ENCODE results near the gene HSD17B2. TPM values are rescaled to one million over a fixed set of nuclear protein-coding genes. Genes with fewer than 3 reads are reported as not detected.

The HSD17B2 gene
- polyA plus RNA-seq, 1 of the 3 experiments (the other 2 are of a cell fraction): not detected

DNA sequence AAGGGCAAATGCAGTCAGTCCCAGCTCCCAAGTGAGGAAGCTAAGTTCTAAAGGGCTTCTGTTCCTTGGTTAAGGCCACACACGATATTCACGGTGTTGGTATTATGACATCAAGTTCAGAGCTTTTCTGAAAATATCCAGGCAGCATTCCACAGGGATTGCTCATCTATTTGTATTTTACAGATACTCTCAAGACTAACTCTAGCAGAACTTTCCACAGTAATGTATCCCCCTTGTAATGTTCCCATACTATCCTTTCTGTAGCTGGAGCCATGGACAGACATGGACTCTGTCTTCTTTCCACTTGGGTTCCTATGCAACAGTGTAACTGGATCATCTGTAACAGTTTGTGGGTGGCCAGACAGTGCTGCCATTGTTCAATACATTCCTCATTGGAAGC, 37.3 kb upstream of the HSD17B2 start (continued):
- no peak for TF ChIP-seq YY1 (IDR thresholded peaks at IDR 0.05; ENCODE audit: low read depth)
- TF ChIP-seq, protein P1, sequence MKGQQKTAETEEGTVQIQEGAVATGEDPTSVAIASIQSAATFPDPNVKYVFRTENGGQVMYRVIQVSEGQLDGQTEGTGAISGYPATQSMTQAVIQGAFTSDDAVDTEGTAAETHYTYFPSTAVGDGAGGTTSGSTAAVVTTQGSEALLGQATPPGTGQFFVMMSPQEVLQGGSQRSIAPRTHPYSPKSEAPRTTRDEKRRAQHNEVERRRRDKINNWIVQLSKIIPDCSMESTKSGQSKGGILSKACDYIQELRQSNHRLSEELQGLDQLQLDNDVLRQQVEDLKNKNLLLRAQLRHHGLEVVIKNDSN (IDR thresholded peaks at IDR 0.05; ENCODE audit: borderline replicate concordance, low read depth): no peak
- TF ChIP-seq, protein P2, sequence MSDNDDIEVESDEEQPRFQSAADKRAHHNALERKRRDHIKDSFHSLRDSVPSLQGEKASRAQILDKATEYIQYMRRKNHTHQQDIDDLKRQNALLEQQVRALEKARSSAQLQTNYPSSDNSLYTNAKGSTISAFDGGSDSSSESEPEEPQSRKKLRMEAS (IDR thresholded peaks at IDR 0.05; ENCODE audit: low read depth): no peak
- no peak for TF ChIP-seq MEF2A (IDR thresholded peaks at IDR 0.05; ENCODE audit: borderline replicate concordance, low read depth)
- TF ChIP-seq RFX5 (IDR thresholded peaks at IDR 0.05; ENCODE audit: low read length): no peak
- peak; percentile 73 for TF ChIP-seq JUND (IDR thresholded peaks at IDR 0.05)
- no peak for TF ChIP-seq CHD2 (IDR thresholded peaks at IDR 0.05; ENCODE audit: low read length, partially characterized antibody)
- peak in 1 of 2 experiments; percentile 22; a peak in 1 of 4 replicates for TF ChIP-seq EP300 (IDR thresholded peaks at IDR 0.05; ENCODE audit: borderline replicate concordance in 1 of 2, low read depth in 1 of 2, low read length in 1 of 2)
- no peak for TF ChIP-seq POLR2AphosphoS5 (IDR thresholded peaks at IDR 0.05; ENCODE audit: low read depth, low read length)
- peak; percentile 57; the same call in 1 of the 2 replicates for TF ChIP-seq FOSL2 (IDR thresholded peaks at IDR 0.05; ENCODE audit: borderline replicate concordance, low read depth)
- no peak for TF ChIP-seq RXRA (IDR thresholded peaks at IDR 0.05; ENCODE audit: borderline replicate concordance, low read depth)
- peak; percentile 49; the same call in 1 of the 2 replicates for TF ChIP-seq TEAD4 (IDR thresholded peaks at IDR 0.05; ENCODE audit: borderline replicate concordance, insufficient read depth)

DNA sequence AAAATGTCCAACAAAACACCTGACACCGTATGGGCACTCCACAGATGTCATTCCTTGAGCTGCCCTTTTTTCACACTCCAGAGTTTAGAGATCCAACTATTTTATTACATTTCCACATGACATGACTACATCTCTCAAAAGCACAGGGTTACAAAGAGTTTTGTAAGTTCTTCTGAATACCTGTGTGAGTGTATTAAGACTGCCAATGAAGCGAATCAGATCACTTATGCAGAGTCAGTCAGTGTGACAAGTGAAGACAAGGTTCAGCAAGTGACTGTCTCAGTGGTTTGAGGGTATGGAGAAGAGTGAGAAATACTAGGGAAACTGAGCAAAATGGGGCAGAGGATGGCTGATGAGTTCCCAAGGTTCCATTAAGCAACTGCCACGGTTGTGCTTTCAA, 32.2 kb upstream of the HSD17B2 start:
- CTCF ChIA-PET: interaction anchor here (1.0 kb wide), 1 partner anchor 227 kb away, joined by 3 read pairs; no protein-coding TSS in a partner anchor

More for the DNA sequence above, 32.2 kb upstream of the HSD17B2 start:
- Histone ChIP-seq H4K20me1 (ENCODE audit: insufficient read depth) (no peaks in the 10 kb centered on the region), H3K9me3 (no peaks in the 10 kb centered on the region), H3K27me3 (ENCODE audit: insufficient read depth) (0 out of 2 replicates have a peak, but pooled peaks cover 4% of the 10 kb centered on the region), H2AFZ (ENCODE audit: low read depth) (no peak overlapping the region), H3K36me3 (replicated peaks in 1 of 2; ENCODE audit: control insufficient read depth in 1 of 2, insufficient read depth in 2 of 2, low read length in 1 of 2) (no peaks in the 10 kb centered on the region), H3K9me2 (no peaks in the 10 kb centered on the region), H3K9ac (no peak overlapping the region), H3K79me2 (ENCODE audit: insufficient read depth) (no peaks in the 10 kb centered on the region), H3K27ac (ENCODE audit: low read depth in 2 of 2, low read length in 1 of 2) (no peak overlapping the region), H3K4me3 (ENCODE audit: low read depth in 2 of 2, low read length in 1 of 2) (no peak overlapping the region), H3F3A (replicated peaks; ENCODE audit: insufficient read depth) (no peaks in the 10 kb centered on the region), H3K4me2 (no peak overlapping the region), H3K4me1 (ENCODE audit: control insufficient read depth in 1 of 2, insufficient read depth in 2 of 2, low read depth in 1 of 2, low read length in 1 of 2) (peaks cover 0 to 3% of the 10 kb centered on the region in 2 experiments; a peak in 1 of 4 replicates)
- no peak for DNase-seq
- 28% methylated on average over 3 of the region's 3 CpGs for WGBS (ENCODE audit: low lambda C conversion rate)
- no peak for TF ChIP-seq JUND (IDR thresholded peaks at IDR 0.05)
- TF ChIP-seq, protein P3, sequence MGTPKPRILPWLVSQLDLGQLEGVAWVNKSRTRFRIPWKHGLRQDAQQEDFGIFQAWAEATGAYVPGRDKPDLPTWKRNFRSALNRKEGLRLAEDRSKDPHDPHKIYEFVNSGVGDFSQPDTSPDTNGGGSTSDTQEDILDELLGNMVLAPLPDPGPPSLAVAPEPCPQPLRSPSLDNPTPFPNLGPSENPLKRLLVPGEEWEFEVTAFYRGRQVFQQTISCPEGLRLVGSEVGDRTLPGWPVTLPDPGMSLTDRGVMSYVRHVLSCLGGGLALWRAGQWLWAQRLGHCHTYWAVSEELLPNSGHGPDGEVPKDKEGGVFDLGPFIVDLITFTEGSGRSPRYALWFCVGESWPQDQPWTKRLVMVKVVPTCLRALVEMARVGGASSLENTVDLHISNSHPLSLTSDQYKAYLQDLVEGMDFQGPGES (IDR thresholded peaks at IDR 0.05; ENCODE audit: low read depth, low read length): no peak
- TF ChIP-seq GATA2 (CRISPR knock-in tag; IDR thresholded peaks at IDR 0.05): no peak
- no peak for TF ChIP-seq CHD2 (IDR thresholded peaks at IDR 0.05; ENCODE audit: low read length, partially characterized antibody)
- TF ChIP-seq YY1 (IDR thresholded peaks at IDR 0.05; ENCODE audit: low read depth): no peak
- no peak for TF ChIP-seq MXI1 (IDR thresholded peaks at IDR 0.05; ENCODE audit: low read depth, low read length)
- TF ChIP-seq POLR2AphosphoS5 (IDR thresholded peaks at IDR 0.05; ENCODE audit: low read depth, low read length): no peak
- no peak for TF ChIP-seq RXRA (IDR thresholded peaks at IDR 0.05; ENCODE audit: borderline replicate concordance, low read depth)
- TF ChIP-seq, protein P4, sequence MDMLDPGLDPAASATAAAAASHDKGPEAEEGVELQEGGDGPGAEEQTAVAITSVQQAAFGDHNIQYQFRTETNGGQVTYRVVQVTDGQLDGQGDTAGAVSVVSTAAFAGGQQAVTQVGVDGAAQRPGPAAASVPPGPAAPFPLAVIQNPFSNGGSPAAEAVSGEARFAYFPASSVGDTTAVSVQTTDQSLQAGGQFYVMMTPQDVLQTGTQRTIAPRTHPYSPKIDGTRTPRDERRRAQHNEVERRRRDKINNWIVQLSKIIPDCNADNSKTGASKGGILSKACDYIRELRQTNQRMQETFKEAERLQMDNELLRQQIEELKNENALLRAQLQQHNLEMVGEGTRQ (IDR thresholded peaks at IDR 0.05; ENCODE audit: borderline replicate concordance, low read depth, low read length): no peak
- TF ChIP-seq RAD21 (IDR thresholded peaks at IDR 0.05; ENCODE audit: low read length): no peak
- TF ChIP-seq FOXM1 (IDR thresholded peaks at IDR 0.05; ENCODE audit: low read depth): no peak
- no peak for TF ChIP-seq FOXJ3 (CRISPR knock-in tag; IDR thresholded peaks at IDR 0.05)
- no peak for TF ChIP-seq NFIC (IDR thresholded peaks at IDR 0.05; ENCODE audit: borderline replicate concordance)
- no peak for TF ChIP-seq EP300 (IDR thresholded peaks at IDR 0.05; ENCODE audit: borderline replicate concordance in 1 of 2, low read depth in 1 of 2, low read length in 1 of 2)
- POLR2A ChIA-PET: no interaction called here

All from SK-N-SH (cell line).